Stomach (tissue), 4 donors: ENCODE measurements around the gene MAGI2.

Experiments used
- EP300 ChIP-seq: sonication (generic); formaldehyde crosslinking; IDR thresholded peaks from one replicate; pipeline ENCODE4 v1.6.1; 2017; ENCODE audit warnings: antibody characterized with exemption
- POLR2A ChIP-seq, 4 donors: fragments of 450-650 bp; IDR thresholded peaks; one replicate each; pipeline ENCODE4 v1.6.1; 2016; ENCODE audit warnings: antibody characterized with exemption in 4 of 4, control low read depth in 2 of 4, mild to moderate bottlenecking in 1 of 4, moderate library complexity in 1 of 4
- TF ChIP-seq, protein P1 (sequence below), 7 experiments: fragments of 450-650 bp in 4 of 7; fragments of 200-600 bp in 3 of 7; sonication (generic) in 3 of 7; IDR thresholded peaks; one replicate each; pipeline ENCODE4 v1.5.1; 2016 to 2019; ENCODE audit warnings: antibody characterized with exemption in 7 of 7, control low read depth in 2 of 7, mild to moderate bottlenecking in 1 of 7

DNA sequence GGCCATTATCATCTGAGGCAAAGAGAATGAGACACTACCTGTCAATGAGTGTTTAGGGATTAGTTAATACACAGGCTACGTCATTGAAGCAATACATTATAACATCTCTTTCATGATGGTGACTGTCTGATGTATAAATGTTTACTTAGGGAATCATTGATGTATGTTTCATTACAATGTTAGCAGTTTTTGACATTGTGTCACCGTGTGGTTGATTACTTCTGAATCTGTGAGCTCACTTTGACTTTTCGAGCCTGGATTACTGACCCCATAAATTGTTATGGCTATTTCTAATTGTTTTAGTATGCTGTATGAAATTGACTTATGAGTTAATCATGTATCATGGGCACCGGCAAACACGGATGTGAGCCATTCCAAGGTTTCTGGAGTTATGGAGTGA lies 494.0 kb downstream of the MAGI2 start:
- TF ChIP-seq, protein P1, sequence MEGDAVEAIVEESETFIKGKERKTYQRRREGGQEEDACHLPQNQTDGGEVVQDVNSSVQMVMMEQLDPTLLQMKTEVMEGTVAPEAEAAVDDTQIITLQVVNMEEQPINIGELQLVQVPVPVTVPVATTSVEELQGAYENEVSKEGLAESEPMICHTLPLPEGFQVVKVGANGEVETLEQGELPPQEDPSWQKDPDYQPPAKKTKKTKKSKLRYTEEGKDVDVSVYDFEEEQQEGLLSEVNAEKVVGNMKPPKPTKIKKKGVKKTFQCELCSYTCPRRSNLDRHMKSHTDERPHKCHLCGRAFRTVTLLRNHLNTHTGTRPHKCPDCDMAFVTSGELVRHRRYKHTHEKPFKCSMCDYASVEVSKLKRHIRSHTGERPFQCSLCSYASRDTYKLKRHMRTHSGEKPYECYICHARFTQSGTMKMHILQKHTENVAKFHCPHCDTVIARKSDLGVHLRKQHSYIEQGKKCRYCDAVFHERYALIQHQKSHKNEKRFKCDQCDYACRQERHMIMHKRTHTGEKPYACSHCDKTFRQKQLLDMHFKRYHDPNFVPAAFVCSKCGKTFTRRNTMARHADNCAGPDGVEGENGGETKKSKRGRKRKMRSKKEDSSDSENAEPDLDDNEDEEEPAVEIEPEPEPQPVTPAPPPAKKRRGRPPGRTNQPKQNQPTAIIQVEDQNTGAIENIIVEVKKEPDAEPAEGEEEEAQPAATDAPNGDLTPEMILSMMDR (IDR thresholded peaks at IDR 0.05) = no peak
- TF ChIP-seq POLR2A (IDR thresholded peaks at IDR 0.05) = no peak
- TF ChIP-seq EP300 = no peak
